NCI-H187 treated with DMSO at 0.1 percent for 48 hours (cell line): ENCODE results near the gene SEM1.
"Not testable (repeated sequence)": the region's sequence is repeated elsewhere in the genome, so short reads cannot be mapped to it uniquely, and the experiment has no call there.

Experiments
- DNase-seq: peaks from one replicate; lab custom pipeline; 2025; lab: John Stamatoyannopoulos, UW

The SEM1 gene

DNA sequence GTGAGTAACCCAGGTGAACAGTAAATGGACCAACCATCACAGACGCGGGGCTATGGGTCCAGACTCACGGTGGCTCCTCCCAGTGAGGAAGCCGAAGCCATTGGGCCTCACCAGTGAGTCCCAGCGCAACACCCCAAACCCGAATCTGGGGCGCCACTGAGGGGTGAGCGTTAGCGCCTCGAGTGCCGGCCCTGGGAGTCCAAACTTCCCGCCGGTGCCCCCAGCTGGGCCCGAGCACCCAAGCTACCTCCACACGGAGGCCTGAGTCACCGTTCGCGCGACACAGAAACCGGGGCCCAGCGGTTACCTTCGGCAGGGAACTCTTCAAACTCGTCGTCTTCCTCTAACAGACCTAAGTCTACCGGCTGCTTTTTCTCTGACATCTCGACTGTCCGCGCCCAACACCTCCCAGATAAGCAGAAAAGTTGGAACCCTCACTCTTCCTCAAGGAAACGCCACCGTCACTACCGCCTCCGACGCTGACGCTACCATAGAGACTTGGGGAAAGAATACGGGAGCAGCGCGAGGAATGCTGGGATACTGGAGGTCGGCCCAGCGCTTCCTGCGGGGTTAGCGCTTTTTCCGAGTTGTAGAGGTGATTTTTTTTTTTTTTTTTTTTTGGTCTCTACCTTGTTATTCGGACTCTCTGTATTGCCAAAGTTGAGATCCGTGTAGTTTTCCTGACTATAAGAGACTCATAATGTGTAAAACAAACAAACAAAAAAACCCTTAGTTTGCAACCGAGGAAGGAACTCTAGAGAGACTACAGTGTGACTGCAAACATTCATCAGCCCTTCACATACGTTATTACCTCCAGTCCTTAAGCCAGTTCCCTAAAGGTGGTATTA lies at the start of gene SEM1:
TSS of gene SEM1 (minus strand) at position 466 of the 848 bp plus-strand sequence. CDS start at position 383, 83 bp downstream.
- peak; percentile 65 for DNase-seq

DNA sequence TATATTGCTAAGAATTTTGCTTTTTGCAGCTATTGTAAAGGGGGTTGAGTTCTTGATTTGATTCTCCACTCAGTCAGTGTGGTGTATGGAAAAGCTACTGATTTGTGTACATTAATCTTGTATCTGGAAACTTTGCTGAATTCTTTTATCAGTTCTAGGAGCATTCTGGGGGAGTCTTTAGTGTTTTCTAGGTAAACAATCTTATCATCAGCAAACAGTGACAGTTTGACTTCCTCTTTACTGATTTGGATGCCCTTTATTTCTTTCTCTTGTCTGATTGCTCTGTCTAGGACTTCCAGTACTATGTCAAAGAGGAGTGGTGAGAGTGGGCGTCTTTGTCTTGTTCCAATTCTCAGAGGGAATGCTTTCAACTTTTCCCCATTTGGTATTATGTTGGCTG lies 48.2 kb upstream of the SEM1 start:
- not testable (repeated sequence) for DNase-seq

DNA sequence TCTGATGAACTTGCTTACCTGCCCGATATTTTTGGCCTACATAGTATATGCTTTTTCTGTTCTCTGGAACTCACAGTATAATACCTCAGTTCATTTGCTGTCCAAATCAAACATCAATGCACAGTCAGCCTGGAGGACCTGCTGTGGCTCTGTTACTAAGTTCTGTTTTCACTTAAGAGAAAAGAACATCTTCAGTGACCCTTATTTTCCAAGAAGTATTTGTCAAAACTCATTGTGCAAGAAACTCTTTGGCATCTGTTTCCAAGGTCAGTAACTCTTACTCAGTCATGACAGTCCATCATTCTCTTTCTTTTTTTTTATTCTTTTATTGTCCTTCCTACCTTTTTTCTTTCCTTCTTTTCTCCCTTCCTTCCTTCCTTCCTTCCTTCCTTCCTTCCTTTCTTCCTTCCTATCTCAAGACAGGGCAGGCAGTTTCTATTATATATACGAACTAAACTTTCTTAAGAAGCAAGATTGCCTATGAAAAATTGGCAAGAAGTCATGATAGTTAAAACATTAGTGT lies 37.8 kb upstream of the SEM1 start:
- no peak for DNase-seq

DNA sequence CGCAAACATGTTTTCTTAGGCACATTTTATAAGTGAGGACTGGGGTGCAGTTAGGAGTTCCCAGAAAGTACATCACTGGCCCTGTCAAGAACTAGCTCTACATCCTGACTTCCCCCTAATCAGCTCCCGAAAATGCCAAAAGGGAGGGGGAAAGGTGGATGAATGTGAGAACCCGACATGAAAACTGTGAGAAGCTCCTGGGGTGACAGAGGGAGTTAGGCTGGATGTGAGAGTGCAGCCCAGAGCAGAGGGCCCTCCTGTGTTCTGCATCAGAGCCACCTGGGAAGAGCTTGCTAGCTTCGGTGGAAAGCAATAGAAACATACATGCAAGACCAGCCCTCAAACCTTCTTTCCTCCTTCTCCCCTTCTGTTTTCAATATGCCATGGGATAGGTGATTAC lies 30.5 kb upstream of the SEM1 start:
- DNase-seq: no peak

DNA sequence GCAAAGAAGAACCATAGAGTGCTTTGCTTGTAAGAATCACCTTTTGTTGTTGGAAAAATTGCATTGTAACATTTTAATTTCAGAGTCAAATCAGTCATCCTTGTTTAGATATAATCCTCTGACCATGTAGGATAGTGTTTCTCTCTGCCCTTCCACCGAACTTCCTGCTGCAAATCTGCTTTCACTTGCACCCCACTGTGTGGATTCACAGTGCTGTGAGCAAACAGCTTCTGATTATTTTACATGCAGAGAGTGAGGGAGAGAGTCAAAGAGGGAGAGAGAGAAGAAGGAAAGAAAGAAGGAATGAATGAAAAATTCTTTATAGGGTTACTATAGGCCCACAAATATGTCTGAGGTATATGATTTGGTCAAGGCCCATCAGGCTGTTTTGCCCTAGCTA lies 30.0 kb upstream of the SEM1 start:
- DNase-seq: no peak

DNA sequence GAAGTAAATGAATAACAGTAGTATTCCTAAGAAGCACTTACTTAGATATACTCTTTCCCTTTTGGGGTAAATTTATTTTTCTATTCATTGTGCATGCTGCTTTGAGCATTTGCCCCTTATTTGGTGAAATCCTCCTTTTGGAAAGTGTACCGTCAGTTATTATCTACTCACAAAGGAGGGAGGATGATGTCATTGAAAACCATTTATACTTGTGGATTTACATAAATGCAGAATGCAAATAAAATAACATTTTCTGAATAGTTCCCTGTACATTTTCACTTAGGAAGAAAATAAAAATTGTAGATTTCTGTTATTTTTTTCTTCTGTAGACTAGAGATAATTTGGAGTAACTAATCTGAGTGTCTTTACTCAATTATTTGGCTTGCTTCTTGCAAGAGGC lies 29.5 kb upstream of the SEM1 start:
- DNase-seq: no peak

DNA sequence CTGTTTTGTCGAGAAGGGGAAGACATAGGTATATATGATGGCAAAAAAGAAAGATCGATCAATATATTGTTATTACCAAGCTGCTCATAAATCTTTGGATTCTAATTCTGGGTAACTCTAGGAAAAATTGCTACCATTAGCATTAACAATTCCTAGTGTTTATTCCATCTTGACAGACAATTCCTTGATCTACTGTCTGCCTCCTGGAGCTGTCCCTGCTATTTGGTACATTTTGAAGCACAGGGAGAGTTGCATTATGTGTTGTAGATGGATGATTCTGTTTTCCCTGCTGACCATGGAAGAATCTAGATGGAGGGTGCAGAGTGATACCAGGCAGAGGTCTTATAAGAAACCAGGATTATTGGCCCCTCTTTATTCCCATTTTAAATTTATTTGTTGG lies 29.1 kb upstream of the SEM1 start:
- no peak for DNase-seq

DNA sequence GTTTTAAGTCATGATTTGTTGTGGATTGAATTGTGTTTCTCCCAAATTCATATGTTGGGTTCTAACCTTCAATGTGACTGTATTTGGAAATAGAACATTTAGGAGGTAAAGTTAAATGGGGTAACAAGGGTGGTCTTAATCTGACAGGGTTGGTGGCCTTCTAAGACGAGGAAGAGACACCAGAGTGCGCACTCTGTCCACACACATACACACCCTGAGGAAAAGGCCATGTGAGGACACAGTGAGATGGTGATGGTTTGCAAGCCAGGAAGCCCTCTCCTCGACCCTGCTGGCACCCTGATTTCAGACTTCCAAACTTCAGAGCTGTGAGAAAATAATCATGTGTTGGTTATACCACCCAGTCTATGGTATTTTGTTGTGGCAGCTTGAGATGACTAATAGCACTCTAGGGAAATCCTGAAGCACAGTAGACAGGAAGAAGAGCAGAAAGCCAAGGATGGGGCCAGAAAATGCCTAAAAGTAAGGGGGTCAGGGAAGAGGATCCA lies 28.0 kb upstream of the SEM1 start:
- no peak for DNase-seq

DNA sequence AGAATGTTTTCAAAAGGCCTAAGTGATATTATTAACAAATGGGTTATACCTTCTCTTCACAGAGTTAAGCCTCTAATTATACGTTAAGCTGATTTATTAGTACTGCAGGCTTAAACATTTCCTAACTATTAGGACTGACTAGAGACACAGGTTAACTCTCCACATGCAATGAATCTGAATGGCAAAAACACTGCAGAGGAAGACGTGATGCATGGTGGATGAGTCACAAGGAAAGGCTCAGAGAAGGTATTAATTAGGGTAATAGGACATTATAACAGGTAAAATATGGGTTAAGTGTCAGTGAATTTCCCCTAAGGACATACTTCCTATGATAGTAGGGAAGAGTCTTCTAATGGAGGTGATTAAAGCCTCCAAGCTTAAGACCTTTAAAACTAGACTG lies 24.7 kb upstream of the SEM1 start:
- DNase-seq: no peak

DNA sequence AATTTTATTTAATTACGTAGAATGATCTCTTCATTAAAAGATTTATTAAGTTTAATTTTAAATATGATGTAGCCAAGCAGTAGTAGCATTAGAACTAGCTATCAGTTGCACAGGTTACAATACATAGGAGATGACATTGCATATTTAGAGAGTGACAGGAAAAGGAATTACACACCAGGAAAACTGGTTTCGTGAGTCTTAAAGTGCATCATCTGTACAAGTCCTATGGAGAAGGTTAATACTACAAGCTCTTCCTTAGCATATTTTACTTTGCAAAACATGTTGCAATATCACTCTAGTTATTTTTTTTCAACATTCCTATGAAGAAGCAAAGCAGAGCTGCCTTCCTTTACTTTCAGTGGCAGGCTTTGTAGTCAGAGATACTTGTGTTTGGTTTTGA lies 20.2 kb upstream of the SEM1 start:
- no peak for DNase-seq

DNA sequence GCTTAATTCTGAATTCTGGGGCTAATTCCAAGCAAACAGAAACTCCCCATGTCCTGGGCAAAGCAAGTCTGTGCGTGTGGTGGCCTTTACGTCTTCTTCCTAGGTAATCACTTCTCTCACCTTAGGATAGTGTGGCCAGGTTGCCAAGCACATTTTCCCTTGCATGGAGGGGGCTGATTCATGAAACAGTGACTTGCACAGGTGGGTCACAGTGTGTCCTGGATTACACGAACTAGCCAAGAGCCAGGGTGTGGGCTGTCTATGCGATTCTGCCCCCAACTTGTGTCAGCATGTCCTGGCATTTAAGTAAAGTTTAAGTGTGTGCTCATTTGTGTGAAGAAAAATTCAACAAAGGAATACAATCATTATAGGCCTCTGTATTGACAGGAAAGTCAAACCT lies 18.5 kb upstream of the SEM1 start:
- no peak for DNase-seq

DNA sequence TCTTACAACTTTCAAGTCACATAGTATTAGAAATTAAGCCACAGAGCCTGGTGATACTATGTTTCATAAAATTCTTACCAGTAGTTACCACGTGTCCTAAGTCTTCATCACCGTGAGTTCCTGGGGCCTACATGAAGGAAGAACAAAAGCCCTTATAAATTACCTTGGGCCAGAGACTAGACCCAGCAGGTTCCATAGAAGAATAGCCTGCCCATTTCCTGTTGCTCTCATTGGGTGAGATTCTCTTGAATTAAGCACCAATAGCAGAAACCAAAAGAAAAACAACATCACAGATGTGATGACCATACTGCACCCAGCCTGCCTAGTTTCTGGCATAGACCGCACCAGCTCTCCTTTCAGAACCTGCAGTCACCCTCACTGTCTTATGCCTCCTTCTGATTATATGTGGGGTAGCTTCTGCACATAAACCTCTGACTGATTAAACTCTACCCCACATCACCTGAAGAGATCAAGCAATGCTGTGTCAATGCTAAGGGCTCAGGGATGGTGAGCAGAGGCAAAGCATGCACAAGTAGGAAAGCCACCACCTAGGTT lies 18.0 kb upstream of the SEM1 start:
- DNase-seq: no peak

DNA sequence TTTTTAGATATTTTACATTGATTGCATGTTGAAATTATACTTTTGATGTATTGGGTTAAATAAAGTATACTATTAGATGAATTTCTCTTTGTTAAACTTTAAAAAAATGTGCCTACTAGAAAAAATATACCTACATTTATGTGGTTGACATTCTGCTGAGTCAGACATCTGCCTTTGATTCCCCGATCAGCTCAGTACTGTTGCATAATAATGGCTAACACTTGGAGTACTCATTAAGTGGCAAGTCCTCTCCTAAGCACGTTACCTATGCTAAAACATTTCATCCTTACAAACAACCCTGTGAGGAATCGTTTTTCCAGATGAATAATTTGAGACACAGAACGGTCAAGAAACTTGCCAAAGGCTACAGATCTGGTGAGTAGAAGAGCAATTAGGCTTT lies 14.0 kb upstream of the SEM1 start:
- no peak for DNase-seq

DNA sequence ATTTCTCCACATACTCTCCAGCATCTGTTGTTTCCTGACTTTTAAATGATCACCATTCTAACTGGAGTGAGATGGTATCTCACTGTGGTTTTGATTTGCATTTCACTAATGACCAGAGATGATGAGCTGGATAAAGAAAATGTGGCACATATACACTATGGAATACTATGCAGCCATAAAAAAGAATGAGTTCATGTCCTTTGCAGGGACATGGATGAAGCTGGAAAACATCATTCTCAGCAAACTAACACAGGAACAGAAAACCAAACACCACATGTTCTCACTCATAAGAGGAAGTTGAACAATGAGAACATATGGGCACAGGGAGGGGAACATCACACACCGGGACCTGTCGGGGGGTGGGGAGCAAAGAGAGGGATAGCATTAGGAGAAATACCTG lies 13.3 kb upstream of the SEM1 start:
- not testable (repeated sequence) for DNase-seq

DNA sequence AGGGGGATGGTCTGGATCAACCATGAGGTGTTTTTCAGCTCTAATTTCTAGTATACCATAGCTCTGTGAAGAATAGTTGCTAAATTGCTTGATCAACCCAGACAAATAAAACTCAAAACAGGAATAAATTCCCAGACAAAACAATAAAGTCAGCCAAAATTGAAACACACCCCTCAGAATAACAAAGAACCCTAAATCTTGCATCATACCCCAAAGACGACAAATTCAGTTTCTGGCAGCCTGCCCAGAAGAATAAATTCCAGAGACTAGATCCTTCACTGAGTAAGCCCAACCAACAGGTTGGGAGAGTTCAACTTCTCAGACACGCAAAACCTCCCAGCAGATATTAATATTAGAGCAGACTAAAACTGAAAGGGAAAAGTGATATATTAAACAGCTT lies 11.2 kb upstream of the SEM1 start:
- DNase-seq: no peak

DNA sequence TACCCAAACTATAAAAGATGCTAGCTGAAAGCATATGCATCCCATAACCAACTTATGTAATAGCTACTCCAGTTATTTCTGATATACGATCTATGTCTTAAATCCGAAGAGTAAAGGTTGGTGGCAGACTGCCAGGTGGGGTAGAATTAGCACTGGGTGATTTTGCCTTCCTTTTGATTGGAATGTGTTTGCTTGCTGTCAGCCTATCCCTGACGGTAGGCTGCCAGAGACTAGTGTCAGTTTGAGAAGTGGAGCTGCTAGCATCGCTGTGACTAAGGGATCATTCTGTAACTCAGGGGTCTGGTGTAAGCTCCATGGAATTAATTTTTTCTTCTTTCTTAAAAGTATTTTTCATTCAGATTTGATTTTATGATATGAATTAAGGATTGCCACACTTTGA lies 9.5 kb upstream of the SEM1 start:
- DNase-seq: no peak

DNA sequence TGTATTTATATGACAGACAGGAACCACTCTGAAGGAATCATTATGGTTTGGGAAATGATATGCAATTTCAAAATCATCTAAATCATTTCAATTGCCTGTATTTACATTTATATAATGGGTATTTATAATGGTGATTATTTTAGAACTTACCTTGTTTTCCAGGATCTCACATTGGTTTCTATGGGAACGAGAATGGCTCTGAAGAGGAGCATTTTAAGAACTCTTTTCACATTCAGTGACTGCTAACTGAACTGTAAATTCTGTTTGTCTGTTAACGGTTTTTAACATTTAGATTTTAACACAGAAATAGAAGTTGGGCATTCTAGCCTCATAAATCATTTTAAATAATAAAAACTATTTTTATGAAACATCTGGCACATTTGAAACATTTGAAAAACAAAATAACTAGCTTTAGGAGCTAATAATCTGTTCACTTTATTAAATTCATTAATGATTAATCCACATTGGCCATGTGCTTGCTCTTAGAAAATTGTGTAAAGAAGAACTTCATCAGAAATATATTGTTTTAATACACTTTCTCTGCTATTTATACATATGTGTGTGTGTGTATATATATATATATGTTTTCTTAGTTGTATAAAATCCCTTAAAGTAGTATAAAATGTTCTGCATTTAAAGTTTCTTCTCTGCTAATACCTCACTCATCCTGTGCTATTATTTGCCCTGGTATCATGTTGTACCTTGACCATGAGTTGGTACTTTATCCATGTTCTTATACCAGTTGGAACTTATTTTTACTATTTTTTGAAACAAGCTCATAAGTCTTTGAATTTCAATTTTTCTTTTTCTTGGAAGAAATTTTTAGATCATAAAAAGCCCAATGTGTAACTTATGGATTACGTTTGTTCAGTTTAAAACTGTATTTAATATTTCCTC lies 8.7 kb upstream of the SEM1 start:
- DNase-seq: no peak

DNA sequence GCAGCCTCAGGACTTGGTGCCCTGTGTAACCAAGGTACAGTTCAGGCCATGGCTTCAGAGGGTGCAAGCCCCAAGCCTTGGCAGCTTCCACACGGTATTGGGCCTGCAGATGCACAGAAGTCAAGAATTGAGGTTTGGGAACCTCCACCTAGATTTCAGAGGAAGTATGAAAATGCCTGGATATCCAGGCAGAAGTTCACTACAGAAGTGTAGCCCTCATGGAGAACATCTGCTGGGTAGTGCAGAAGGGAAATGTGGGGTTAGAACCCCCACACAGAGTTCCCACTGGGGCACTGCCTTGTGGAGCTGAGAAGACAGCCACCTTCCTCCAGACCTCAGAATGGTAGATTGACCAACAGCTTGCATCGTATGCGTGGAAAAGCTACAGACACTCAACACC lies 3.4 kb upstream of the SEM1 start:
- DNase-seq: no peak

DNA sequence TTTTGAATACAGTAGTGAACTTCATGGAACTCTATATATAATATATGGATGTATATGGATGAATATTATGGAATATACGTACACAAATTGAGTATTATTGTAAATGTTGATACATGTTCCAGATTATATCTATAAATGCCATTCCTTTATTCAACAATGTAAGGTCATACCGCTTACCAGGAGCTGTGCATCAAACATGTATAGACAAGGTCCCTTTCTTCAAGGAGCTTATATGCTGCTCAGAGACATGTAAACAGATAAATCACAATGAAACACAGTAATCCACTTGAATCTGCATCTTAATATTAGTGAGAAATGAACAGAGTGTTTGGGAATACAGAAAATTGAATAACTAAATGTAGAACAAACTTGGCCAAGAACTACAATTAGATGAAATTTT lies 898 bp upstream of the SEM1 start:
- no peak for DNase-seq

DNA sequence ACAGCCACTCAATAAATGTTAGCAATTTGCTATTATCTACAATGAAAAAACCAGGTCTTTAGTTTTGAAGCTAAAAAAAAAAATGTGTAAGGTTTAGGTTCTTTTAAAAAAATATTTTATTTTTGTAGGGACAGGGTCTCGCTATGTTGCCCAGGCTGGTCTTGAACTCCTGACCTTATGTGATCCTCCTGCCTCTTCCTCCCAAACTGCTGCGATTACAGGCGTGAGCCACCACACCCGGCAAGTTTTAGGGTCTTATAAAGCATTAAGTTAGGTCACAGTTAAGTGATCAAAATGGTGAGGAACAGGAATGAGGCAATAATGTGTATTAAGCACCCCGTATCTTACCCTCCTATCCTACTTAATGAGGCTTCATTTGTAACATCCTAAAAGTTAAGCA lies 774 bp downstream of the SEM1 start:
- no peak for DNase-seq

DNA sequence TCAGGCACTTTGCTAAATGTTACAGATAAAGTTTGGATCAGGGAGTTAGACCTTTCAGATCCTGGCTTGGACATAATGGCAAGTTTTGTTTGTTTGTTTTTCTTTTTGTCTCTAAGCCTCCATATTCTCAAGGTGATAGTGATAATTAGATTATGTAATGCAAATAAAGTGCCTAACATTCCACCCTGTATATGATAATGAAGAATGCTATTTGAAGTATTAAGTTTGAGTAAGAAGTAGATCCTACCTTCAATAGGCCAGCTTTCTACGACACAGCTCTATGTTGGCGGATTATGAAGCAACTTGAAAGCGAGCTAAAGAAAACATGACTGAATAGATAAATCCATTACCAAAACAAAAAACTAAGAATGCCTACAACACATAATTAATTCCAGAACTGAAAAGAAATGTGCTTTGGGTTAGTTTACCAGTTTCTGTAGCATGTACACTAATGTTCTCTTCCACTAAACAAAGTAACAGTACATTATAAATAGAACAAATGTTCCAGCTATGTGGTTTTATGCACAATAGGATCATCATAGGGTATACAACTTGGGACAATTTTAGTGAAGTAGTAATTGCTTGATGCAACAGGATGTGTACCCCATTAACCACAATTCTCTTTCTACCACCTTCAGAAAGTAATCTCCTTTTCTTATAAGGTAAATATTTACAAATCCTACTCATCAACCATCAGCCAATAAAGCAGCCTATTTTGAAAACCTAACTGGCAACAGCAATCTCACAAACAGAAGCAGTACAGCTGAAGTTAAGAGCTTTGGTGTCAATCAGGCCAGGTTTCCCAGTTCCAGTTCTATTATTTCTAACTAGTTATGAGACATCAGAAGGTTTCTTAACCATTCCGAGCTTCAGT lies 1.5 kb downstream of the SEM1 start:
- no peak for DNase-seq
